Left cardiac atrium (tissue), 4 donors: ENCODE data around the gene PTGDS. TPM values are rescaled to one million over a fixed set of nuclear protein-coding genes. Genes with fewer than 3 reads are reported as not detected.
A peak's percentile ranks its signal among the peaks of the same experiment; 100 is the strongest.

ENCODE experiments used
- ATAC-seq, 2 donors: fragments of 200-7000 bp; cut with Tn5 transposase; one replicate each; pipeline ENCODE4 v1.9.1; 2020; ENCODE audit warnings: mild to moderate bottlenecking in 2 of 2, moderate library complexity in 2 of 2
- DNase-seq: peaks from one replicate; pipeline ENCODE4 v3.0.0-alpha.2; 2020
- intact Hi-C, 2 donors: fragments of 100-400 bp; cut with DNase I; formaldehyde crosslinking; loops; one replicate each; pipeline versions ENCODE4 v1.14.1 to v1.15.1; 2022 to 2023
- long read RNA-seq: library from polyadenylated mRNA; unstranded; transcript quantifications from one replicate; pipeline ENCODE4 v2.0.0, GENCODE V29; 2021
- total RNA-seq, 2 donors: library from RNA; stranded (reverse); fragmentation: NEBNext Ultra II Directional; extraction: Animal tissue kit (Norgen Biotek cat#: 25700); gene quantifications; one replicate each; pipeline ENCODE4 v1.2.1, GENCODE V29; 2021
- donor health status: DM: no; HTN: yes; CAD: no.
- donor health status: DM: no; HTN: yes; CAD: no; lungs with severe emphysema.
- donor health status: DM: yes; HTN: yes; CAD: no.
- donor health status: Dilated cardiomyopathy.

The PTGDS gene
- total RNA-seq, result 1,000 to 10,000 TPM; 3,329 to 4,014 TPM
- long read RNA-seq, transcript PTGDS-202 (7 exons, 807 nt), result major isoform, 515 of 566 reads
- long read RNA-seq, partial matches to known transcripts, result 6 of 566 reads
- long read RNA-seq, other reads (novel, unspliced or antisense), result 42 of 566 reads

DNA sequence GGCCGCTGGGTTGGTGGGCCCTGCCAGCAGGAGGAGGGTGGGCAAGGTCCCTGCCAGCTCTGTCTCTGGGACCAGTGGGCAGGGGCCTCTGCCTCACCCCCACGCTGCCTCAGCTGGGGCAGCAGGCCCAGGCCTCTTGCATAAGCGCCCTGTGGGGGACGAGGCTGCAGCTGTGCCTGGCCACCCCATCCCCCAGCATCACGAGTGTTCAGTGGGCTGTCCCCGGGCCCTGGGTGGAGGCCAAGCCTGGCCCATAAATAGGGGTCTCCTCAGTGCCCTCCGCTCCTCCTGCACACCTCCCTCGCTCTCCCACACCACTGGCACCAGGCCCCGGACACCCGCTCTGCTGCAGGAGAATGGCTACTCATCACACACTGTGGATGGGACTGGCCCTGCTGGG, at the start of gene PTGDS:
PTGDS (plus strand) TSS at position 282 of the 400 bp plus-strand sequence; CDS start at position 357, 75 bp downstream.
- intact Hi-C loops, result no loop called here
- DNase-seq (peak; percentile 76), ATAC-seq (peak; percentile 19 to 62)

DNA sequence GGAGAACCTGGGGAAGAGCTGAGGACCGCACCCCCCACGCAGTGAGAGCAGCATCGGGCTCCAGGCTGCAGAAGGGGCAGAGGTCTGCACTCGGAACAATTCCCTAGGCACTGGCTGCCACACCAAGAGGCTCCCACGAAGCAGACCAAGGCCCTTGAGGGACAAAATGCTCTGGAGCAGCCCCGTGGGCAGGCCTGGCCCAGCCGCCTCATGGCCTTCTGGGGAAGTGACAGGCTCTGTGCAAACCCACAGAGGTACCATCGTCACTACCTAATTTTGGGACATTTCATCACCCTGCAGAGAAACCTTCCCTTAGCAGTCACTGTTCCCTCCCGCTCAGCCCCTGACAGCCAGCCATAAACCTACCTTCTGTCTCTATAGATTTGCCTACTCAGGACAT, 48.7 kb upstream of the PTGDS start:
- intact Hi-C loops, result loop anchor here in 1 of 2 donors (10.0 kb wide), 1 partner anchor 64 kb away; the partner anchor contains the start of gene EDF1
- ATAC-seq (peak; percentile 70 to 82), DNase-seq (no peak)

DNA sequence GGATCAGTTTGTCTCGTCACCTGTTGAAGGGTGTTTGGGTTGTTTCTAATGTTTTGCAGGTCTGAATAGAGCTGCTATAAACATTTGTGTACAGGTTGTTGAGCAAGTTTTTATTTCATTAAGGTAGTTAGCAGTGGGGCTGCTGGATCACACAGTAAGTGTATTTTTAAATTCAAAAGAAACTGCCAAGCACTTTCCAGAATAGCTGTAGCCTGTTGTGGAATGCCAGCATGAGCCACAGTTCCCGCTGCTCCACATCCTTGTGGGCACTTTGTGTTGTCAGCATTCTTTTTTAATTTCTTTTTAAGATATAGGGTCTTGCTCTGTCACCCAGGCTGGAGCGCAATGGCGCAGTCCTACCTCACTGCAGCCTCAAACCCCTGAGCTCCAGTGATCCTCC, 47.3 kb upstream of the PTGDS start:
- ATAC-seq (no peak), DNase-seq (no peak)
- intact Hi-C loops, result no loop called here

DNA sequence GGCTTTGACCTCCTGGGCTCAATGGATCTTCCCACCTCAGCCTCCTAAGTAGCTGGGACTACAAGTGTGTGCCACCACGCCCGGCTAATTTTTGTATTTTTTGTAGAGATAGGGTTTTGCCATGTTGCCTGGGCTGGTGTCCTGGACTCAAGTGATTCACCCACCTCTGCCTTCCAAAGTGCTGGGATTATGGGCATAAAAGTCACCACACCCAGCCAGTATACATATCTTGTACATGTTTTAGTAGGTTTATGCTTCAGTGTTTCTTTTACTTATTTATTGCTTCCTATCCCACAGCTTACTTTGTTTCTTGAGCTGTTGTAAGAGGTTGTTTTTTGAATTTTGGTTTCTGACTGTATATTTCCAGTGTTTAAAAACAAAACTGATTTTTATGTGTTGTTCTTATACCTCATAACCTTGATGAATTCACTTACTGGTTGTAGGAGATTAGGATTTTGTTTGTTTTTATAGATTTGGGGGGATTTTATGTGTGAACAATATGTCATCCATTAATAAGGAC, 45.6 kb upstream of the PTGDS start:
- ATAC-seq, result no peak

DNA sequence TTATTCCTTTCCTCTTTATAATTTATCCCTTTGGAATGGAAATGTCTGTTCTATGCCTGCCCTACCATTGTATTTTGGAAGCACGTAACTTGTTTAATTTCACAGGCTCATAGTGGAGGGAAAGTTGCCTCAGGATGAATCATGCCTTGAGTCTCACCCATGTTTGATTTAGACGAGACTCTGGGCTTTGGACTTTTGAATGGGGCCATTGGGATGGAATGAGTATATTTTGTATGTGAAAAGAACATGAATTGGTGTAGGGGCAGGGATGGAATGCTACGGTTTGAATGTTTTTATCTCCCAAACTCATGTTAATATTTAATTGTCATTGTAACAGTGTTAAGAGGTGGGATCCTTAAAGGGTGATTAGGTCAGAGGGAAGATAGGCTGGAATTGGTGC, 43.0 kb upstream of the PTGDS start:
- no peak for ATAC-seq
- intact Hi-C loops, result no loop called here

More for the DNA sequence above, 45.6 kb upstream of the PTGDS start:
- no peak for DNase-seq
- intact Hi-C loops, result no loop called here

DNA sequence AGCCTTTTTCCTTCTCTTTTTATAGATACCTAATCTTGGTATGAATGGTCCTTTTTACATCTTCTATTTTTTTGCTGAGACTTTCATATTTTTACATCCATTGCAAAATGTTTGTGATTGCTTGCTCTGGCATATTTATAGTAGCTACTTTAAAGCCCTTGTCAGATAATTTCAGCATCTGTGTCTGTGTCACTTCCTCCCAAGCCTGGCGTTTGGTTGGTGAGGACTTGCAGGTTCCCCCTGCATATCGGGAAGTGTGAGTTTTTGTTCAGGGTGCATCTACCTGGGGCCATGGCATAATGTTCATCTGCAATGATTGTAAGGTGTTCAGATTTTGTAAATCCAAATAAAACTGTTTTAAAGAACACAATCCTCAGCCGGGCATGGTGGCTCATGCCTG, 41.7 kb upstream of the PTGDS start:
- intact Hi-C loops, result no loop called here
- DNase-seq (no peak), ATAC-seq (no peak)

More for the DNA sequence above, 43.0 kb upstream of the PTGDS start:
- DNase-seq, result no peak

DNA sequence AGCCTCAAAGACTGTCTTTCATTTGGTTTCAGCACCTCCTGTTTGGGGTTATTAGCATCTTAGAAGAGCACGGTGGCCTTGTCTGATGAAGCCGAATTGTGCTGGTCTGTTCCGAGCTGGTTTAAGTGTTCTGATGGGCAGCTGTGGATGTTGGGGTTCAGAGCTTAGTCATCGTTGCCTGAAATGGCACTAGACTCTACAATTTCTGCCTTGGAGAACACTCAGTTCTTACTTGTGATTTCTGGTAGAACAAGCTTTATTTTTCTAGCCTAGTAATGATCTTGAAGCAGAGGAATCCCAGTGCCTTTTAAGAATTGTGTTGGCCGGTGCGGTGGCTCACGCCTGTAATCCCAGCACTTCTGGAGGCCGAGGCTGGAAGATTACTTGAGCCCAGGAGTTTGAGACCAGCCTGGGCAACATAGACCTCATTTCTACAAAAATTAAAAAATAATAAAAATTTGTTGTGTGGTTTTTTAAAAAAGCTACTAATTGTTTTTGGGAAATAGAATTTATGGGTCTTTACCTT, 40.6 kb upstream of the PTGDS start:
- DNase-seq (no peak), ATAC-seq (no peak)
- intact Hi-C loops, result no loop called here

DNA sequence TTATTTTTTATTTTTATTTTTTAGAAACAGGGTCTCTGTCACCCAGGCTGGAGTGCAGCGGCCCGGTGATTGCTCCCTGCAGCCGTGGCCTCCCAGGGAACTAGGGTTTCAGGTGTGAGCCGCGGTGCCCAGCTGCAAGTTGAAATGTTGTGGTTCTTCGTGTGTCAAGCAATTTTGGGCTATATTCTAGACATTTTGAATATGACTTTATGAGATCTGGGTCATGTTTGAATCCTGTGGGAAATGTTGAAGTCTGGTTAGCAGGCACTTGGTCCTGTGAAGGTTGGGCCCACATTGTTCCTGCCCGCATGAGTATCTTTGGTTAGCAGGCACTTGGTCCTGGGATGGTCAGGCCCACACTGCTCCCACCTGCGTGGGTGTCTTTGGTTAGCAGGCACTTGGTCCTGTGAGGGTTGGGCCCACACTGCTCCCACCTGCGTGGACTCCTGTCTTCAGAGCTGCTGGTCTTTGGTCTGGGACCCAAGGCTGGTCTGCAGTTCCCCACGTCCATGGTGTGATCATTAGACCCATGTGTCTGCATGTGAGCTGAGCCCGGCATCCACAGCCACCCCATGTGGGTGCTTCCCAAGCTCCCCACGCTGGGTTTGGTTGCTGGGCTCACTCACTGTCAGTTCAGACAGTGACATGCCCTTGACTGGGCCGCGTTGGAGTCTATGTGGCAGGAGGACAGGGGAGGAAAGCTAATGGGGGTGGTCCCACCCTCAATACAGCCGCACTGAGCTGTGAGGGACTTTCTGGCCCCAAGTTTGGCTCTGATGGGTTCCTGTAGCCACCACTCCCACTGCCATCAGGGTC, 39.9 kb upstream of the PTGDS start:
- DNase-seq (peak; percentile 21), ATAC-seq (no peak)
- intact Hi-C loops, result no loop called here

DNA sequence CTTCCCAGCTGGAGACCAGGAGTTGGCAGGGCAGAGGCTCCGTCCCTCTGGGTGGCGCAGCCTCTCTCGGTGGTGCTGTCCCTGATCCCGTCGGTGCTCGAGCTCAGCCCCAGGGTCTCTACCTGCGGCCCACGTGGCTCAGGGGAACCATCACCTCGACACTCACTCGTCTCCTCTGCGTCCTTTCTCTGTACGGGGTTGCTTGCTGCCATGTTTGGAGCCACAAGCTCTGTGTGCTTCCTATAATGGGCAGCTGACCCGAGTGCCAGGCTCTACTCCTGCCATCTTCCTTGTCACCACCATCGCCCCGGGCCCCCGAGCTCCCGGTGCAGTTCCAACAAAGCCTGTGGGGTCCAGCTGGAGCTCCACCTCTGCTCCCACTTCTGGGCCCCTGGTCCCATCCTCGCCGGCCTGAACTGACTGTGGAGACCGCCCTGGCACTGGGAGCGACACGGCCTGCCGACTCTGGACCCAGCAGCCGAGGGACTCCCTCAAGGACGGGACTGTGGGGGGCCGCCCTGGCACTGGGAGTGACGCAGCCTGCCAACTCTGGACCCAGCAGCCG, 37.8 kb upstream of the PTGDS start:
- ATAC-seq (no peak), DNase-seq (no peak)
- intact Hi-C loops, result no loop called here

DNA sequence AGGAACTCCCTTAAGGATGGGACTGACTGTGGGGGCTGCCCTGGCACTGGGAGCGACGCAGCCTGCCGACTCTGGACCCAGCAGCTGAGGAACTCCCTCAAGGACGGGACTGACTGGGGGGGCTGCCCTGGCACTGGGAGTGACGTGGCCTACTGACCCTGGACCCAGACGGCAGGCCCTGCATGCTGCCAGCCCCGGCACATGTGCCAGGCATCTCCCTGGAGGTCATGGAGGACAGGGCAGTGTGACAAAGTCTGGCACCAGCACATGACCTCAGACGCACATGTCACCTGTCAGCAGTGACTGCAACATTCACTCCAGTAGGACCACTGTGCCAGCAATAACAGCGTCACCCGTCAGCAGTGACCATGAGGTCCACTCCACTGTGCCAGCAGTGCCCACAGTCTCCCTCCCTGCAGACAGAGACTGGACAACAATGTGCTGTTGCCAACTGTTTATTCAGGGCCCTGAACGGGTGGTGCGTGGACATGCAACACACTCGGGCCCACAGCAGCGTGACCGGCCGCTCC, 37.2 kb upstream of the PTGDS start:
- peak; percentile 81 for DNase-seq
- ATAC-seq, result peak; percentile 43 to 60
- intact Hi-C loops, result loop anchor here in 1 of 2 donors (2.0 to 10.0 kb wide), 2 partner anchors 55 to 91 kb away; partner anchors contain the start of genes CLIC3, PAXX and PHPT1

DNA sequence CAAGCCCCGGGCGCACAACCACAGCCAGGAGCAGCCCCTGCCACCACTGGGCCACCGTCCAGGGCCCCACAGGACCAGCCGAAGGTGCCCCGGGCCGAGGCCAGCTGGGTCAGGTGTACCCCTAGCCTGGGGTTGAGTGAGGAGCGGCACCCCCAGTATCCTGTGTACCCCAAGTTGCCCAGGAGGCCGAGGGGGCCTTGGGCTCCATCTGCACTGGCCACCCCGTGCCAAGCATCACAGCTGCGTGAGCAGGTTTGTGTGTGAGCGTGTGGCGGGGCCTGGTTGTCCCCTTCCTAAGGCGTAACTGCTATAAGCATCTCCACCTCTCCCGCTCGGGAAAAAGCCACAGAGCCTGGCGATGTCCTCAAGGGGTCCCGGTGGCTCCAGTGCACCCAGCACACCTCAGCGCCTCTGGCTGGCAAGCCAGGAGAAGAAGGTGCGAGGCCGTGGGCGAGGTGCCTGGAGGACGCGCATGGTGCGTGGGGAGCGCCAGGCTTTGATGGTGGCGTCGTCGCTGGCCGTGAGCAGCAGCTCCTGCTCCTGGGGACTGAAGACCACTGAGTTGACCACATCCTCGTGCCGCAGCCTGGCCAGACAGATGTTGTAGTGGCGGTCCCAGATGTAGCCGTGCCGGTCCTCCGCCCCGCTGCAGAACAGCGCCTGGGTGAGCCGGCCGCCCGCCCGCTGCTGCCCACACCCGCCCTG, 36.6 kb upstream of the PTGDS start:
- no peak for ATAC-seq
- peak; percentile 21 for DNase-seq
- intact Hi-C loops, result loop anchor here in 1 of 2 donors (2.0 to 10.0 kb wide), 2 partner anchors 54 to 92 kb away; partner anchors contain the start of genes CLIC3, PAXX and PHPT1

DNA sequence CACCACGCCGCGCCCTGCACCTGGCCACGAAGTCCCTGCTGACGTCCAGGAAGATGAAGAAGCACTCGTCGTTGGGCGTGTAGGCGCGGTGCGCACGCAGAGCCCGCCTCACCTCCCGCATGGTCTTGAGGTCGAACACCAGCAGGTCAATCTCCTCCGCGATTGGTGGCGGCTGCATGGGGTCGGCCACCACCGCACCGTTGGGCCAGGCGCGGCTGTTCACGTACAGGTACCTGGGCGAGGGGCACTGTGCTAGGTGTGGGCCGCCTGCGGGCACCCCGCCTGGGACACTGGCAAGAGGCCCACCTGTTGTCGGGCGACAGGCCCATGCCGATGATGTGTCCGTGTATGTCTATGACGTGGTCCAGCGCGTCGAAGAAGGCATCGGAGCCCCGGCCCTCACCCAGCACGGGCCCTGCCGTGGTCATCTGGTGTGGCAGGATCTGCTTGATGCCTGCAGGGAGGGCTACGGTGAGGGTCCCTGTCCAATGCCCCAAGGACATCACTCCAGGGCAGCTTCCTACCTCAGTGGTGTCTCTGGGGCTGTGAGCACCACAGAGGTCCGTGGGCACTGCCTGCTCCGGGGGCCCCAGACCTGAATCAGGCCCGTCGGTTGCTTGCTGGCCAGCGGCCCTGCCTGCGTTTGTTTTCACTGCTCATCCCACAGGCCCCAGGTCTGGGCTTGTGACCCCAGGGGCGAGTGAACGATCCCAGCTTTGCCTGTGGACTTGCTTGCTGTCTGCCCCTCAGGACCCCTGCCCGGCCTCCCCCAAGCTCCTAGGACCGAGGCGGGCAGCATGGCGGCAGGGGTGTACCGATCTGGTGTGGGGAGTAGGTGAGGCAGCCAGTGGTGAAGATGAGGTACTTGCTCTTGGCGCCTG, 35.8 kb upstream of the PTGDS start:
- intact Hi-C loops, result loop anchor here in 1 of 2 donors (2.0 to 10.0 kb wide), 2 partner anchors 53 to 93 kb away; partner anchors contain the start of genes CLIC3, PAXX and PHPT1
- ATAC-seq (no peak), DNase-seq (peak; percentile 27)

DNA sequence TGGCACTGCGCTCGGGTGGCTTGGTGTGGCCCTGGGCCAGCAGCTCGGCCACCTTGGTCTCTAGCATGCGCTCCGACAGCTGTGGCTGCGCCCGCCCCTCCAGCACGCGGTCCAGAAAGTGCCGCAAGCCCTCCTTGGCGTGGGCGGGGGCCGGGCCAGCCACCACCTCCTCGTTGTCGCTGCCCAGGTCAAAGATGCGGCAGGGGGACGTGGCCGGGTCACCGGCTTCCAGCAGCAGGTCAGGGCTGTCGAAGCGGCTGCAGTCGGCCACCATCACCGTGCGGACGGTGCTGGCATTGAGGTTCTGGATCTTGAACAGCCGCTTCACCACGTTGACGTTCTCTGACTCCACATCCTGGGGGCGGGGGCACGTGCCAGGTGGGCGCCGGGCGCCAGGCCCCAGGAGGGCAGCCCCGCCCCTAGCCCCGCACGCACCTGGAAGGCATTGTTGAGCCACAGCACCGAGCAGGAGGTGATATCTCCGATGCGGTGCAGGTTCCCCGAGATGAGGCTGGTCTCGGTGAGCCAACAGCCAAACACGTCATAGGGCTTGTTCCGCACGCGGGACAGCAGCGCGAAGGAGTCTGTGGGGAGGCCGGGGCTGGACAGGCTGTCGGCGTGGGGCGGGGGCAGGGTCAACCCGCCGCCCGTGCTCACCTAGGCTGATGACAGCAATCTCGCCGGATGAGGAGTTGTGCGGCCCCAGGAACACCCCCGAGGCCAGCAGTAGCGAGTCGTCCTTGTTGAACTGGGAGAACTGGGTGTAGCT, 35.0 kb upstream of the PTGDS start:
- DNase-seq, result no peak
- ATAC-seq, result no peak
- intact Hi-C loops, result loop anchor here in 1 of 2 donors (10.0 kb wide), 1 partner anchor 53 kb away; the partner anchor contains the start of genes CLIC3 and PAXX

DNA sequence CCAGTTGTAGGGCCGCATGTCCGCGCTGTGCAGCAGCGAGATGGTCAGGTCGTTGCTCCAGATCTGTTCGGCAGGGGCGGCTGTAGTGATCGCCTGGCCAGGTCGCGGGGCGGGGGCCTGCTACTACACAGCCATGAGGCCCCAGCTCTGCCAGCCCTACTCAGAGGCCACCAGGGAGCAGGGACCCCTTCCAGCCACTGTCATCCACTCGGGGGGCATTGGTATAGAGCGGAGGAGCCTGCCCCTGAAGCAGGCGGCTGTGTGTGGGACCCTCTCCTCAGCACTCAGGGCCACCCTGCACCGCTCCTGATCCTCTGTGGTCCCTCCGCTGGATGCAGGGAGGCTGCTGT, 34.4 kb upstream of the PTGDS start:
- DNase-seq (no peak), ATAC-seq (no peak)
- intact Hi-C loops, result loop anchor here in 1 of 2 donors (10.0 kb wide), 1 partner anchor 52 kb away; the partner anchor contains the start of genes CLIC3 and PAXX

DNA sequence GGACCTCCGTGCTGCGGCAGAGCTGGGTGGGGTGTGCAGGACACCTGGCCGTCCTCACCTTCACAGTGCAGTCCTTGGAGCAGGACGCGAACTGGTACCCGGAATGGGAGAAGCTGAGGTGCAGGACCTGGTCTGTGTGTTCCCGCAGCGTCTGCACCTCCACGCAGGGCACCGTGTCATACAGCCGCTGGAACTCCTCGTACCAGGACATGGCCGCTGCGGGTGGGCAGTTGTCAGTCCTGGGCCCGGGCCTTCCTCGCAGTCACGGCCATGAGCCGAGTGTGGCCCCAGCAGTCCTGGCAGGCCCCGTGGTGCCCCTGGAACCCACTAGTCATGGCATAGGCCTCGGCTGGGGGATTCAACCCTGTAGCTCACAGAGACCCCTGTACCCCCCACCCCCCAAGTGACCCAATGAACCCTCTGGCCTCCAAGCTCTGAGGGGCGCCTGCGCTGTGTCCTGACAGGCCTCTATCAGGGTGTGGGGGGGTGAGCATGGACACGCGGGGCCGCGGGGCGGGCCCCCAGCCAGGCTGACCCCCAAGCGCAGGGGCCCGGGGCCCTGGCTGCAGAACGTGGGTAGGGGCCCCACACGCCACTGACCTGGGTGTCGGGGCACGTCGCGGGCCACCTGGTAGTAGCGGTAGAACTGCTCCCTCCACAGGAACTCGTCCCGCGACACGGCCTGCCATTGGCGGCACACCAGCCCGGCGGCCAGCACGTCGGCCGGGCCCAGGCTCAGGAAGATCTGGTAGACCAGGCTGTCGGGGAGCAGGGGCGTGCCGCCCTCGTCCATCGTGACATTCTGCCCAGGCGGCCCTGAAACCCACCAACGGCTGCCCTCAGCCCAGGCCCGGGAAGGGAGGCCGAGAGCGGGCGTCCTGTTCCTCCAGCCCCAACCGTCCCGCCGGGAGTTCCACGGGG, 33.8 kb upstream of the PTGDS start:
- ATAC-seq (peak; percentile 0 to 1), DNase-seq (no peak)
- intact Hi-C loops, result loop anchor here in 1 of 2 donors (10.0 kb wide), 1 partner anchor 51 kb away; the partner anchor contains the start of genes CLIC3 and PAXX

DNA sequence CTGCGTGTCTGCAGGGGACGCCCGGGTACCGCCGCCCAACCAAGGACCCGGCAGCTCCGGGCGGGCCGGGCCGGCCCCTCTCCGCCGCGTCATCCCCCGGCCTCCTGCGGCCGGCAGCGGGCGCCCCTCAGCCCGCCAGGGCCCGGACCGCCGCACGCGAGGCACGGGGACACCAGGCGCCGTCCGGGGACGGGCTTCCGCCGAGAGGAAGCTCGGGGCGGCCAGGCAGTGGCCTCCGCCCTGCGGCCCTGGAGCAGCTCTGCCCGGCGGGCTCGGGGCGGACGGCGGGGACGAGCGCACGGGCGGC, 33.1 kb upstream of the PTGDS start:
- ATAC-seq, result peak; percentile 22 to 44
- intact Hi-C loops, result loop anchor here in 1 of 2 donors (10.0 kb wide), 1 partner anchor 51 kb away; the partner anchor contains the start of genes CLIC3 and PAXX
- peak; percentile 68 for DNase-seq
